H1 (cell line): ENCODE results near the gene COL8A1. TPM values are rescaled to one million over a fixed set of nuclear protein-coding genes. Genes with fewer than 3 reads are reported as not detected.
A peak's percentile ranks its signal among the peaks of the same experiment; 100 is the strongest.

ENCODE experiments used
- CTCF ChIA-PET: fragments of 300-600 bp; sonication (Branson Sonifier 250); formaldehyde crosslinking; loops from one replicate; lab custom pipeline; 2021; ENCODE audit not compliant: partially characterized antibody; lab: Charles Lee
- POLR2A ChIA-PET: fragments of 300-600 bp; sonication (Branson Sonifier 250); formaldehyde crosslinking; loops from one replicate; lab custom pipeline; 2021; ENCODE audit warnings: inconsistent platforms; ENCODE audit not compliant: partially characterized antibody; lab: Charles Lee
- DNase-seq, 2 experiments: peaks; one replicate each; pipeline versions ENCODE4 v3.0.0 to v3.0.0-alpha.2; 2010 to 2022; ENCODE audit warnings: low spot score in 2 of 2, low read depth in 1 of 2, mixed read lengths in 1 of 2
- FAIRE-seq: peaks from 2 replicates; lab custom pipeline; 2011; peaks lifted over from hg19 to GRCh38; lab: Jason Lieb, UNC
- H2AFZ ChIP-seq: 2 replicates; pipeline ENCODE4 v1.8.1; 2012; ENCODE audit warnings: low read length, inconsistent platforms
- H2AK5ac ChIP-seq: 2 replicates; pipeline ENCODE4 v1.6.1; 2013; ENCODE audit warnings: low read depth, low read length
- H2BK120ac ChIP-seq: replicated peaks from 2 replicates; pipeline ENCODE3; 2013; ENCODE audit warnings: low read depth, low read length, inconsistent platforms
- H2BK12ac ChIP-seq: 2 replicates; pipeline ENCODE4 v1.6.1; 2013; ENCODE audit warnings: low read depth, low read length
- H2BK15ac ChIP-seq: 2 replicates; pipeline ENCODE4 v1.6.1; 2013; ENCODE audit warnings: low read length
- H2BK20ac ChIP-seq: 2 replicates; pipeline ENCODE4 v1.6.1; 2013; ENCODE audit warnings: low read length
- H2BK5ac ChIP-seq: 2 replicates; pipeline ENCODE4 v1.6.1; 2013; ENCODE audit warnings: low read depth, low read length
- H3K14ac ChIP-seq: 2 replicates; pipeline ENCODE4 v1.6.1; 2013; ENCODE audit warnings: inconsistent platforms; ENCODE audit not compliant: insufficient read length
- H3K18ac ChIP-seq: 2 replicates; pipeline ENCODE4 v1.6.1; 2013; ENCODE audit warnings: low read length; ENCODE audit errors: extremely low read depth
- H3K23ac ChIP-seq: 2 replicates; pipeline ENCODE4 v1.6.1; 2013; ENCODE audit warnings: inconsistent platforms; ENCODE audit not compliant: insufficient read length
- H3K23me2 ChIP-seq: 2 replicates; pipeline ENCODE4 v1.6.1; 2013; ENCODE audit warnings: low read depth, low read length
- H3K27ac ChIP-seq: 2 replicates; pipeline ENCODE4 v1.6.1; 2011; ENCODE audit warnings: low read depth, low read length, inconsistent platforms
- H3K27me3 ChIP-seq, 4 experiments: replicated peaks in 1 of 4; 1 replicate in 1 of 4; 2 replicates in 3 of 4; pipeline versions ENCODE4 v1.6.1 to v1.8.1; 2011 to 2013; ENCODE audit warnings: low read length in 3 of 4, mild to moderate bottlenecking in 3 of 4, inconsistent platforms in 2 of 4, mixed read lengths in 2 of 4, moderate library complexity in 1 of 4; ENCODE audit not compliant: control insufficient read depth in 3 of 4, insufficient read depth in 3 of 4; ENCODE audit errors: extremely low read depth in 1 of 4
- H3K36me3 ChIP-seq, 4 experiments: 2 replicates each; pipeline versions ENCODE4 v1.6.1 to v1.8.1; 2011 to 2013; ENCODE audit warnings: mild to moderate bottlenecking in 4 of 4, low read length in 3 of 4, moderate library complexity in 2 of 4, control low read depth in 1 of 4, inconsistent platforms in 1 of 4; ENCODE audit not compliant: insufficient read depth in 4 of 4, control insufficient read depth in 2 of 4
- H3K4ac ChIP-seq: replicated peaks from 2 replicates; pipeline ENCODE3; 2013; ENCODE audit warnings: low read length, low read depth, mixed read lengths, inconsistent platforms; ENCODE audit not compliant: insufficient read length
- H3K4me1 ChIP-seq, 4 experiments: replicated peaks in 1 of 4; 1 replicate in 1 of 4; 2 replicates in 3 of 4; pipeline versions ENCODE4 v1.6.1 to v1.8.1; 2011 to 2013; ENCODE audit warnings: low read length in 3 of 4, inconsistent platforms in 2 of 4, mixed read lengths in 1 of 4; ENCODE audit not compliant: insufficient read depth in 4 of 4, control insufficient read depth in 3 of 4
- H3K4me2 ChIP-seq, 2 experiments: 2 replicates each; pipeline versions ENCODE4 v1.6.1 to v1.8.1; 2011 to 2013; ENCODE audit warnings: low read depth in 2 of 2, low read length in 2 of 2, control low read depth in 1 of 2, inconsistent platforms in 1 of 2, mild to moderate bottlenecking in 1 of 2; ENCODE audit not compliant: insufficient read depth in 1 of 2
- H3K4me3 ChIP-seq, 4 experiments: fragments of 200-600, 300-600 bp in 1 of 4; sonication (generic), shearing (Covaris generic), sonication (Bioruptor Twin) in 1 of 4; 2 replicates each; pipeline versions ENCODE4 v1.5.1 to v1.8.1; 2011 to 2016; ENCODE audit warnings: low read length in 4 of 4, low read depth in 3 of 4, control low read depth in 2 of 4, inconsistent platforms in 2 of 4, mild to moderate bottlenecking in 2 of 4, mixed read lengths in 1 of 4, moderate library complexity in 1 of 4; ENCODE audit not compliant: insufficient read depth in 2 of 4; ENCODE audit errors: extremely low read depth in 1 of 4
- H3K56ac ChIP-seq: replicated peaks from 2 replicates; pipeline ENCODE3; 2013; ENCODE audit warnings: low read depth, mild to moderate bottlenecking, mixed read lengths, low read length, inconsistent platforms; ENCODE audit not compliant: insufficient read length
- H3K79me1 ChIP-seq: 2 replicates; pipeline ENCODE4 v1.6.1; 2013; ENCODE audit warnings: low read depth, low read length, control low read depth
- H3K79me2 ChIP-seq, 2 experiments: 2 replicates each; pipeline versions ENCODE4 v1.6.1 to v1.8.1; 2012 to 2013; ENCODE audit warnings: low read length in 2 of 2, mild to moderate bottlenecking in 2 of 2, inconsistent platforms in 1 of 2; ENCODE audit not compliant: insufficient read depth in 2 of 2, control insufficient read depth in 1 of 2
- H3K9ac ChIP-seq, 4 experiments: replicated peaks in 1 of 4; 1 replicate in 1 of 4; 2 replicates in 3 of 4; pipeline versions ENCODE4 v1.6.1 to v1.8.1; 2011 to 2013; ENCODE audit warnings: low read depth in 3 of 4, low read length in 3 of 4, control low read depth in 2 of 4, mild to moderate bottlenecking in 2 of 4, moderate library complexity in 2 of 4, inconsistent platforms in 1 of 4; ENCODE audit errors: extremely low read depth in 1 of 4
- H3K9me3 ChIP-seq, 2 experiments: 2 replicates each; pipeline versions ENCODE4 v1.6.1 to v1.8.1; 2012 to 2013; ENCODE audit warnings: mild to moderate bottlenecking in 2 of 2, moderate library complexity in 2 of 2, control low read depth in 1 of 2, inconsistent platforms in 1 of 2, low read depth in 1 of 2, low read length in 1 of 2, mixed read lengths in 1 of 2; ENCODE audit not compliant: insufficient read depth in 2 of 2
- H4K20me1 ChIP-seq, 2 experiments: replicated peaks in 1 of 2; 2 replicates each; pipeline versions ENCODE3 to v1.8.1; 2011 to 2013; ENCODE audit warnings: inconsistent platforms in 2 of 2, low read length in 2 of 2, mild to moderate bottlenecking in 1 of 2; ENCODE audit not compliant: insufficient read depth in 2 of 2, control insufficient read depth in 1 of 2
- H4K5ac ChIP-seq: 2 replicates; pipeline ENCODE4 v1.6.1; 2013; ENCODE audit warnings: low read length, low read depth, mixed read lengths, inconsistent platforms; ENCODE audit not compliant: insufficient read length
- H4K8ac ChIP-seq: 2 replicates; pipeline ENCODE4 v1.8.0; 2013; ENCODE audit warnings: mild to moderate bottlenecking, moderate library complexity, low read length, inconsistent platforms; ENCODE audit not compliant: insufficient read depth; ENCODE audit errors: extremely low read depth
- H4K91ac ChIP-seq: replicated peaks from 2 replicates; pipeline ENCODE3; 2013; ENCODE audit warnings: low read length, mixed read lengths, inconsistent platforms; ENCODE audit not compliant: insufficient read length
- BCL11A ChIP-seq, 2 experiments: IDR thresholded peaks; one replicate each; pipeline ENCODE4 v1.6.1; 2011; ENCODE audit warnings: low read depth in 2 of 2, low read length in 2 of 2, mild to moderate bottlenecking in 2 of 2
- CBX5 ChIP-seq: fragments of 300-800, 300-1000 bp; sonication (generic); IDR thresholded peaks from 2 replicates; pipeline ENCODE4 v1.7.1; 2016; ENCODE audit warnings: antibody characterized with exemption, low read length, low read depth
- CEBPB ChIP-seq: IDR thresholded peaks from 2 replicates; pipeline ENCODE4 v1.6.1; 2012; ENCODE audit warnings: low read depth, low read length
- EP300 ChIP-seq, 2 experiments: IDR thresholded peaks; 1 replicate in 1 of 2; 2 replicates in 1 of 2; pipeline ENCODE4 v1.6.1; 2011 to 2012; ENCODE audit warnings: low read depth in 2 of 2, low read length in 2 of 2, mild to moderate bottlenecking in 2 of 2, borderline replicate concordance in 1 of 2, inconsistent platforms in 1 of 2, moderate library complexity in 1 of 2
- NRF1 ChIP-seq: IDR thresholded peaks from 2 replicates; pipeline ENCODE4 v1.6.1; 2011; ENCODE audit warnings: mild to moderate bottlenecking, low read depth, low read length, improper control_type of control experiment
- SIN3A ChIP-seq, 2 experiments: IDR thresholded peaks in 1 of 2; conservative IDR thresholded peaks in 1 of 2; 2 replicates each; pipeline ENCODE4 v1.6.1; 2011 to 2012; ENCODE audit warnings: low read length in 2 of 2, improper control_type of control experiment in 1 of 2, low read depth in 1 of 2, mild to moderate bottlenecking in 1 of 2
- SIRT6 ChIP-seq: IDR thresholded peaks from one replicate; pipeline ENCODE4 v1.7.1; 2012; ENCODE audit warnings: low read length, inconsistent platforms
- SIX5 ChIP-seq: IDR thresholded peaks from 2 replicates; pipeline ENCODE4 v1.6.1; 2011; ENCODE audit warnings: mild to moderate bottlenecking, low read depth, low read length
- SP2 ChIP-seq: IDR thresholded peaks from 2 replicates; pipeline ENCODE4 v1.6.1; 2012; ENCODE audit warnings: mild to moderate bottlenecking, low read length, inconsistent platforms
- TAF1 ChIP-seq: IDR thresholded peaks from 2 replicates; pipeline ENCODE4 v1.6.1; 2011; ENCODE audit warnings: mild to moderate bottlenecking, low read depth, low read length
- WGBS, 2 experiments: shearing (Covaris generic) in 1 of 2; methylation state at CpG; one replicate each; pipeline versions ENCODE4 v1.1.6 to v1.1.7; 2013 to 2015; ENCODE audit warnings: low lambda C conversion rate in 2 of 2, mixed read lengths in 2 of 2, inconsistent platforms in 1 of 2, low coverage in 1 of 2, missing lambda C conversion rate in 1 of 2; ENCODE audit not compliant: insufficient replicate concordance in 2 of 2, insufficient coverage in 1 of 2, insufficient read length in 1 of 2; ENCODE audit errors: extremely low coverage in 1 of 2, missing lambda C conversion rate in 1 of 2; 5-methylcytosine and 5-hydroxymethylcytosine counted together
- polyA plus RNA-seq, 7 experiments: library from polyadenylated mRNA; depleted of rRNA in 3 of 7; stranded (reverse) in 5 of 7; unstranded in 2 of 7; fragments of >200 nt in 5 of 7; fragments of 200-250 nt in 2 of 7; gene quantifications; 1 replicate in 5 of 7; 2 replicates in 1 of 7; 4 replicates in 1 of 7; pipeline versions ENCODE4 v1.2.1 to v1.2.3, GENCODE V29; 2011 to 2013; ENCODE audit warnings: missing spikeins in 2 of 7, mixed read lengths in 2 of 7
- total RNA-seq: library from RNA; stranded (reverse); fragmentation: NEBNext Ultra II Directional; extraction: Animal tissue kit (Norgen Biotek cat#: 25700); gene quantifications from 2 replicates; pipeline ENCODE4 v1.2.1, GENCODE V29; 2021
- TF ChIP-seq, protein P1 (sequence below), 3 experiments: IDR thresholded peaks; 1 replicate in 2 of 3; 2 replicates in 1 of 3; pipeline versions ENCODE4 v1.5.1 to v1.6.1; 2011; ENCODE audit warnings: low read length in 3 of 3, mild to moderate bottlenecking in 3 of 3, inconsistent platforms in 2 of 3, low read depth in 1 of 3, moderate library complexity in 1 of 3; ENCODE audit not compliant: insufficient read depth in 1 of 3; ENCODE audit errors: control extremely low read depth in 1 of 3

The COL8A1 gene
- total and polyA plus RNA-seq, 2 of the 8 experiments (the other 6 are each of a cell fraction or from before 2014, with no cell fraction given), result 0.21 to 1.2 TPM

DNA sequence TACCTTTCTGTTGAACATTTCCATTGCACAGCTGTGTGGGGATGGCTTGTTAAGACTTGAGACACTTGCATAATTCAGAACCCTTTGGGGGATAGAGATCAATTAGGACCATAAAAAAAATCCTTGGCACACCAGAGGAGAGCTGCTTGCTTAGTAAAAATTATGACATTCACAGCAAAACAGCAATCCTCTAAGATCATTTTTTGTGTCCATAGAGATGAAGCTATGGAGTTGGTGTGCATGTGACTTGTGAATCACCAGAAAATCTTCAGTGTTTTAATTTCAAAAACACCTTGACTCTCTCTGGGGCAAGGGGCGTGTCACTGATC is 7.7 kb downstream of the COL8A1 start:
- no peak overlapping the region for H2BK20ac ChIP-seq
- no peak overlapping the region for H2BK120ac ChIP-seq
- H3K4me2 ChIP-seq, result no peak overlapping the region
- no peaks in the 10 kb centered on the region for H4K20me1 ChIP-seq
- no peak overlapping the region for H3K23ac ChIP-seq
- WGBS, 2 experiments, result 95% methylated on average over 1 of the region's 1 CpG; no CpG with 5 or more reads in 1 of the 2 experiments
- no peaks in the 10 kb centered on the region for H3K27me3 ChIP-seq
- no peak overlapping the region for H3K4me3 ChIP-seq
- no peak overlapping the region for H3K4ac ChIP-seq
- no peak overlapping the region for H3K14ac ChIP-seq
- H3K27ac ChIP-seq, result no peak overlapping the region
- H3K9ac ChIP-seq, result no peak overlapping the region
- H4K5ac ChIP-seq, result no peak overlapping the region
- H2AFZ ChIP-seq, result peak overlapping the region; percentile 68; the same call in 1 of the 2 replicates
- H3K79me2 ChIP-seq, result no peaks in the 10 kb centered on the region
- no peak overlapping the region for H2BK5ac ChIP-seq
- no peak overlapping the region for H3K18ac ChIP-seq
- H2AK5ac ChIP-seq, result no peak overlapping the region
- ChIA-PET CTCF (interaction anchor here (0.5 to 6.9 kb wide), 24 partner anchors 9 to 1342 kb away, joined by 3 to 49 read pairs (median 4); partner anchors contain the start of gene COL8A1), POLR2A (no interaction called here)
- H3K79me1 ChIP-seq, result no peaks in the 10 kb centered on the region
- H2BK12ac ChIP-seq, result no peak overlapping the region
- no peak overlapping the region for H2BK15ac ChIP-seq
- no peak for FAIRE-seq
- H3K36me3 ChIP-seq, result no peaks in the 10 kb centered on the region
- peaks cover 0 to 4% (median 2%) of the 10 kb centered on the region in 4 experiments; a peak in 1 of 7 replicates for H3K4me1 ChIP-seq
- no peak overlapping the region for H4K8ac ChIP-seq
- no peak for DNase-seq
- H3K23me2 ChIP-seq, result no peaks in the 10 kb centered on the region
- no peak overlapping the region for H4K91ac ChIP-seq
- H3K56ac ChIP-seq, result no peak overlapping the region
- no peaks in the 10 kb centered on the region for H3K9me3 ChIP-seq
- TF ChIP-seq EP300 (IDR thresholded peaks at IDR 0.05; ENCODE audit: borderline replicate concordance in 1 of 2, low read depth in 2 of 2, low read length in 2 of 2), result no peak
- TF ChIP-seq CBX5, result no peak
- TF ChIP-seq SIN3A (conservative IDR thresholded peaks at IDR 0.05 in 1 of 2, IDR thresholded peaks at IDR 0.05 in 1 of 2; ENCODE audit: low read depth in 1 of 2, low read length in 2 of 2), result no peak
- TF ChIP-seq SIRT6, result no peak
- no peak for TF ChIP-seq SP2
- no peak for TF ChIP-seq NRF1
- no peak for TF ChIP-seq CEBPB
- no peak for TF ChIP-seq SIX5
- TF ChIP-seq BCL11A (IDR thresholded peaks at IDR 0.05; ENCODE audit: low read depth in 2 of 2, low read length in 2 of 2), result no peak
- TF ChIP-seq TAF1, result no peak
- TF ChIP-seq, protein P1, sequence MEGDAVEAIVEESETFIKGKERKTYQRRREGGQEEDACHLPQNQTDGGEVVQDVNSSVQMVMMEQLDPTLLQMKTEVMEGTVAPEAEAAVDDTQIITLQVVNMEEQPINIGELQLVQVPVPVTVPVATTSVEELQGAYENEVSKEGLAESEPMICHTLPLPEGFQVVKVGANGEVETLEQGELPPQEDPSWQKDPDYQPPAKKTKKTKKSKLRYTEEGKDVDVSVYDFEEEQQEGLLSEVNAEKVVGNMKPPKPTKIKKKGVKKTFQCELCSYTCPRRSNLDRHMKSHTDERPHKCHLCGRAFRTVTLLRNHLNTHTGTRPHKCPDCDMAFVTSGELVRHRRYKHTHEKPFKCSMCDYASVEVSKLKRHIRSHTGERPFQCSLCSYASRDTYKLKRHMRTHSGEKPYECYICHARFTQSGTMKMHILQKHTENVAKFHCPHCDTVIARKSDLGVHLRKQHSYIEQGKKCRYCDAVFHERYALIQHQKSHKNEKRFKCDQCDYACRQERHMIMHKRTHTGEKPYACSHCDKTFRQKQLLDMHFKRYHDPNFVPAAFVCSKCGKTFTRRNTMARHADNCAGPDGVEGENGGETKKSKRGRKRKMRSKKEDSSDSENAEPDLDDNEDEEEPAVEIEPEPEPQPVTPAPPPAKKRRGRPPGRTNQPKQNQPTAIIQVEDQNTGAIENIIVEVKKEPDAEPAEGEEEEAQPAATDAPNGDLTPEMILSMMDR (IDR thresholded peaks at IDR 0.05; ENCODE audit: control extremely low read depth in 1 of 3, insufficient read depth in 1 of 3, low read depth in 1 of 3, low read length in 3 of 3), result no peak
